SK-N-SH treated with all-trans-retinoic acid at 6 μM for 48 hours (cell line): ENCODE results near the gene INS.

Source experiments
- ARNTL ChIP-seq: fragments of 450-650 bp; formaldehyde crosslinking; IDR thresholded peaks from 2 replicates; pipeline ENCODE4 v1.5.0; 2020; ENCODE audit warnings: low read depth, mild to moderate bottlenecking, moderate library complexity, borderline replicate concordance
- GLIS3 ChIP-seq: fragments of 250-450 bp; sonication (Bioruptor Pico); IDR thresholded peaks from 2 replicates; pipeline ENCODE4 v1.5.0; 2020; ENCODE audit warnings: mild to moderate bottlenecking, moderate library complexity
- ZFP30 ChIP-seq: fragments of 450-650 bp; formaldehyde crosslinking; IDR thresholded peaks from 2 replicates; pipeline ENCODE4 v1.5.0; 2022; ENCODE audit warnings: mild to moderate bottlenecking, moderate library complexity
- TF ChIP-seq, protein P1 (sequence below): fragments of 250-450 bp; sonication (Bioruptor Pico); IDR thresholded peaks from 2 replicates; pipeline ENCODE4 v1.5.1; 2020; ENCODE audit warnings: low read depth, mild to moderate bottlenecking, moderate library complexity
- TF ChIP-seq, protein P2 (sequence below): fragments of 250-450 bp; sonication (Bioruptor Pico); IDR thresholded peaks from 2 replicates; pipeline ENCODE4 v1.8.0; 2020; ENCODE audit warnings: mild to moderate bottlenecking, moderate library complexity, borderline replicate concordance

DNA sequence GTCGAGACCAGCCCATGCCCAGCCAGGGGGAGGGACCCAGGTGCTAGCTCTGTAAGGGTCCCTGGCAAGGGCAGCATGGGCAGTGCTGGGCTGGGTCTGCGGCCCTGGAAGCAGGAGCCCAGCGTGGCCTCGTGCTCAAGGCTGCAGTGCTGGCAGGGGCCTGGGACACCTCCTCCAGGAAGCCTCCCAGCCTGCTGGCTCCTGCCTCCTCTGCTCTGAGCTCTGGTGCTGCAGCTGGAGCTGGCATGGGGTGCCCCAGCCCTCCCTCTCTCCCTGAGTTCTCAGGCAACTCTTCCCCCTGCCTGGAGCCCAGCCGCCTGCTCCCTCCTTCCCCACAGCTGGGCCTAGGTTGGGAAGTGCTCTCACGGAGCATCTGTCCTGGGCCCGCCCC lies 6.8 kb downstream of the INS start:
- TF ChIP-seq, protein P1, sequence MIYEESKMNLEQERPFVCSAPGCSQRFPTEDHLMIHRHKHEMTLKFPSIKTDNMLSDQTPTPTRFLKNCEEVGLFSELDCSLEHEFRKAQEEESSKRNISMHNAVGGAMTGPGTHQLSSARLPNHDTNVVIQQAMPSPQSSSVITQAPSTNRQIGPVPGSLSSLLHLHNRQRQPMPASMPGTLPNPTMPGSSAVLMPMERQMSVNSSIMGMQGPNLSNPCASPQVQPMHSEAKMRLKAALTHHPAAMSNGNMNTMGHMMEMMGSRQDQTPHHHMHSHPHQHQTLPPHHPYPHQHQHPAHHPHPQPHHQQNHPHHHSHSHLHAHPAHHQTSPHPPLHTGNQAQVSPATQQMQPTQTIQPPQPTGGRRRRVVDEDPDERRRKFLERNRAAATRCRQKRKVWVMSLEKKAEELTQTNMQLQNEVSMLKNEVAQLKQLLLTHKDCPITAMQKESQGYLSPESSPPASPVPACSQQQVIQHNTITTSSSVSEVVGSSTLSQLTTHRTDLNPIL (CRISPR knock-in tag): no peak
- TF ChIP-seq ZFP30 (CRISPR knock-in tag) (no peak), ARNTL (CRISPR knock-in tag) (no peak), GLIS3 (no peak)
- TF ChIP-seq, protein P2, sequence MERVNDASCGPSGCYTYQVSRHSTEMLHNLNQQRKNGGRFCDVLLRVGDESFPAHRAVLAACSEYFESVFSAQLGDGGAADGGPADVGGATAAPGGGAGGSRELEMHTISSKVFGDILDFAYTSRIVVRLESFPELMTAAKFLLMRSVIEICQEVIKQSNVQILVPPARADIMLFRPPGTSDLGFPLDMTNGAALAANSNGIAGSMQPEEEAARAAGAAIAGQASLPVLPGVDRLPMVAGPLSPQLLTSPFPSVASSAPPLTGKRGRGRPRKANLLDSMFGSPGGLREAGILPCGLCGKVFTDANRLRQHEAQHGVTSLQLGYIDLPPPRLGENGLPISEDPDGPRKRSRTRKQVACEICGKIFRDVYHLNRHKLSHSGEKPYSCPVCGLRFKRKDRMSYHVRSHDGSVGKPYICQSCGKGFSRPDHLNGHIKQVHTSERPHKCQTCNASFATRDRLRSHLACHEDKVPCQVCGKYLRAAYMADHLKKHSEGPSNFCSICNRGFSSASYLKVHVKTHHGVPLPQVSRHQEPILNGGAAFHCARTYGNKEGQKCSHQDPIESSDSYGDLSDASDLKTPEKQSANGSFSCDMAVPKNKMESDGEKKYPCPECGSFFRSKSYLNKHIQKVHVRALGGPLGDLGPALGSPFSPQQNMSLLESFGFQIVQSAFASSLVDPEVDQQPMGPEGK: no peak
